NOMO-1 treated with dmso at 0.1 percent for 144 hours (cell line): ENCODE data around the gene AMBP.
"Not testable (repeated sequence)": the region's sequence is repeated elsewhere in the genome, so short reads cannot be mapped to it uniquely, and the experiment has no call there.

Experiments used
- DNase-seq: peaks from one replicate; lab custom pipeline; 2025; ENCODE audit not compliant: unreplicated experiment; lab: John Stamatoyannopoulos, UW

AMBP gene

DNA sequence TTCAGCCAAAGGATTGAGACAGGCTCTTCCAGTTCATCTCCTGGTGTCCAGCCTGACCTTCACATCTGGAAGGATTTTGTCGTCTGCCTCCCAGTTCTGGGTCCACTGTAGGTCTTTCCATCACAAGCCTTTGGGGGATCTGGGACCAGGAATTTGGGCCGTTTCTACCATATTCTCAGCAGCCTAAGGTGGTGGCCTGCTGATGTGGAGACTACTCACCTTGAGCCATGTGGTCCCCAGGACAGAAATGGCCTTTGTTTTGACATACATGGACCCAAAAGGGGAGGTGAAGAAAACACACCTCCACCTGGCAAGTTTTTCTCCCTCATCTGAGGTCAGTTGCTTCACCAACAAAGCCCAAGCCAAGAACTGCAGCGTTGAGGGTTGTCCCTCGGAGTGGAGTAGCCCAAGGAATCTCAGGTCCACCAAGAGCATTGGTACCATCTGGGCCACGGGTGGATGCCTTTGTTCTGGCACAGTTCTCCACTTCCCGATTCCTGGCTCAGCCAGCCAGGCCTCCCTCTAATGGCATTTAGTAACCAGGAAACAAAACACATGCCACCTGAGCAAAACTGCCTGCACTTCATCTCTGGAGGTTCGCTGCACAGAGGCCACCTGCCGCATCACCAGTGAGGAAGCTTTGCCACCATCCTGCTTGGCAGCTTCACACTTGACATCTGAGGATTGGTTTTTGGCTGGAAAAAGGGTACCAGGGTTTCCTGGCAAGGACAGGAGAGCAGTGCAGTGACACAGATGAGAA is 24.7 kb downstream of the AMBP start:
- DNase-seq: no peak

DNA sequence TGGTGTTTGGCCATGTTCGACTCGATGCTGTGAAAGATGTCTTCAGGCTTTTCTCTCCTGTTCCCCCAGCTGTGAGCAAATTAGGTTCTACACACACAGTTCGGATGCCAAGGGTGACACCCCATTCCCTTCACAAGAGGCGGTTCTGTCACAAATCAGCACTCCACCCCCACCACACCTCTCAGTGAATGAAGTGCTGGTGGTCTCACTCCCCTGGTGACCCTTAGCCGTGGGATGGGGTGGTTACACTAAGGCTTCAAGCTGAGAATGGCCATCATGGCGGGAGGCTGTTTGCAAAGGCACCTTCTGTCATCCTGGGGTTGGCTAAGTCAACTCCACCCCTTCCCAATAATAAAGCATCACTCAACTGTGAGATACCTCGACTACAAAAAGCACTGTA is 26.4 kb downstream of the AMBP start:
- DNase-seq: no peak

DNA sequence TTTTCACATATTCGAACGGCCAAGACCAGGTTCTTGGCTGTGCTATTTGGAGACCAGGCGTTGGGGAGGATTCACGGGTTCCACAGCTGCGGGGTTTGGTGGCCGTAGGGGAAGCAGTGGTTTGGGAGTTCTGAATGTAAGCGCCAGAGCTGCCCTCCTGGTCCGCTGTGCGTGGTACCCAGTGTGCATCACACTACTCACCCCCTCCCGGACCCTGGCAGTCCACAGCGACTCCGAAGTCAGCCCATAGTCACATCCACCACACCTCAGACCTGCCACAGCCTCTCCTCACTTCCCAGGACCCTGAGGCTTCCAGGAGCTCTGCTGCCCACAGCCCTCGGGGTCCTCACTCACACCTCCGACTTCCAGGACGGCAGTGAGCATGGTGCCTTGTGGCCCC is 26.8 kb downstream of the AMBP start:
- no peak for DNase-seq

DNA sequence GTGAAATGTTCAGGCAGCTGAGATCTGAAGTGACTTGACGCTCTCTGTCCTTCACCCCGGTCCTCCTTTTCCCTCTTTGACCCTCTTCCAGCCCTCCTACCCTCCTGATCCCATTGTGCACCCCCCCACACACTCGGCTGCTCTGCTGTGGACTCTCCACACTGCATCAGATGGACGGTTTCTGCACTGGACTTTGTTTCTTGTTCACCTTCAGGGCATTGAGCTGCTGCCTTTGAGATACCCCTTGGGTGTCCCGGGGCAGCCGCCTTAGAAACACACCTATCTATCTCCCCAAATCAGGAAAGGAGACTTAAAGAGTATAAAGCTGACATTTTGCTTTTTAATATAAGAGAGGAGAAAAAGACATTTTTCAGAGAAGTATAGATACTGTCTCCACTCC is 27.5 kb downstream of the AMBP start:
- DNase-seq: no peak

DNA sequence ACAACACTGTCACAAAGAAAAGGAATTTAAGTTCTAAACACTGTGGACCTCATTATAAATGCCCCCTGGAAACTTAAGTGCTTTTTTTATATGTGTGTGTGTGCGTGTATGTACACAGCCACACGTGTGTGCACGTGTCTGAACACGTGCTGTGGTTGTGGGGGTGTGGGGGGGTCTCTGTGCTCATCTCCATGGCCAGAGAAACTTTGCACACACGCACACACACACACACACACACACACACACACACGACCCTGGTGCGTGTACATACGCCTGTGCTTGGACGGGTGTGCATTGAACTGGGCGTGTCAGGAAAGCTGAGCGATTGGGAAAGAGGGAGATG is 27.9 kb downstream of the AMBP start:
- DNase-seq: no peak

DNA sequence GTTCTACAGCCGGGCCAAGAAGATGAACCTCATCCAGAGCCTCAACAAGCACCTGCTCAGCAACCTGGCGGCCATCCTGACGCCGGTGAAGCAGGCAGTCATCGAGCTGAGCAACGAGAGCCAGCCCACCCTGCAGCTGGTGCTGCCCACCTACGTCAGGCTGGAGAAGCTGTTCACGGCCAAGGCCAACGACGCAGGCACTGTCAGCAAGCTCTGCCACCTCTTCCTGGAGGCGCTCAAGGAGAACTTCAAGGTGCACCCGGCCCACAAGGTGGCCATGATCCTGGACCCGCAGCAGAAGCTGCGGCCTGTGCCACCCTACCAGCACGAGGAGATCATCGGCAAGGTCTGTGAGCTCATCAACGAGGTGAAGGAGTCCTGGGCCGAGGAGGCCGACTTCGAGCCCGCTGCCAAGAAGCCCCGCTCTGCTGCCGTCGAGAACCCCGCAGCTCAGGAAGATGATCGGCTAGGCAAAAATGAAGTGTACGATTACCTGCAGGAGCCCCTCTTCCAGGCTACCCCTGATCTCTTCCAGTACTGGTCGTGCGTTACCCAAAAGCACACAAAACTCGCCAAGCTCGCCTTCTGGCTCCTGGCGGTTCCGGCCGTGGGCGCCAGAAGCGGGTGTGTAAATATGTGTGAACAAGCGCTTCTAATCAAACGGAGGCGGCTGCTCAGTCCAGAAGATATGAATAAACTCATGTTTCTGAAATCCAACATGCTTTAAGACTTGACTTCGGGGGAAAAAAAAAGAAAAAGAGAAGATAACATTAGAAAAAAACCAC is 28.5 kb downstream of the AMBP start:
- no peak for DNase-seq

DNA sequence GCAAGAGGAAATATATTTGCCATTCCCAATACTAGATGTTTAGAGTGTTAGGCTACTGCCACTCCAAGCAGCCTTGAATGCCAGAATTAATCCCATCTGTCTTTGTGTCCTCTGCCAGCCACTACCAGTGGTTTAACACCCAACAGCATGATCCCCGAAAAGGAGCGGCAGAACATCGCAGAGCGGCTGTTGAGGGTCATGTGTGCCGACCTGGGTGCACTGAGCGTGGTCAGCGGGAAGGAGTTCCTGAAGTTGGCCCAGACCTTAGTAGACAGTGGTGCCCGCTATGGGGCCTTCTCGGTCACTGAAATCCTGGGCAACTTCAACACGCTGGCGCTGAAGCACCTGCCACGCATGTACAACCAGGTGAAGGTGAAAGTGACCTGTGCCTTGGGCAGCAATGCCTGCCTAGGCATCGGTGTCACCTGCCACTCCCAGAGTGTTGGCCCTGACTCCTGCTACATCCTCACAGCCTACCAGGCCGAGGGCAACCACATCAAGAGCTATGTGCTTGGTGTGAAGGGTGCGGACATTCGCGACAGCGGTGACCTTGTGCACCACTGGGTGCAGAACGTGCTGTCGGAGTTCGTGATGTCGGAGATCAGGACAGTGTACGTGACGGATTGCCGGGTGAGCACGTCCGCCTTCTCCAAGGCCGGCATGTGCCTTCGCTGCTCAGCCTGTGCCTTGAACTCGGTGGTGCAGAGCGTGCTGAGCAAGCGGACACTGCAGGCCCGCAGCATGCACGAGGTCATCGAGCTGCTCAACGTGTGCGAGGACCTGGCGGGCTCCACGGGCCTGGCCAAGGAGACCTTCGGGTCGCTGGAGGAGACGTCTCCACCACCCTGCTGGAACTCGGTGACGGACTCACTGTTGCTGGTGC is 29.3 kb downstream of the AMBP start:
- no peak for DNase-seq

DNA sequence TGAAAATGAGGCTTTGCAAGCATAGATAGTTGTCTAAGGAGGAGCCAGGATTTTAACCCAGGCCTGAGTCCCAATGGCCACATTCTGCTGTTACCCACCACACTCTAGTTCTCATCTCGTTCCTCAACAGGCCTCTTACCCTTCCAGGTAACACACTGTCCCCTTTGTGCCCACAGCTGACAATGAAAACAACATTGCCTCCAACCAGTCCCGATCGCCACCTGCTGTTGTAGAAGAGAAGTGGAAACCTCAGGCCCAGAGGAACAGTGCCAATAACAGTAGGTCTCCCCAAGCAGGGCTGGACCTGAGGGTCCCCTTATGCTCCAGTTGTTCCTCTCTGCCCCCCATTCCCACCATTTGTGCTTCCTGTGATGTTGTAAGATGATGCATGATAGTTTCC is 30.4 kb downstream of the AMBP start:
- DNase-seq: no peak

DNA sequence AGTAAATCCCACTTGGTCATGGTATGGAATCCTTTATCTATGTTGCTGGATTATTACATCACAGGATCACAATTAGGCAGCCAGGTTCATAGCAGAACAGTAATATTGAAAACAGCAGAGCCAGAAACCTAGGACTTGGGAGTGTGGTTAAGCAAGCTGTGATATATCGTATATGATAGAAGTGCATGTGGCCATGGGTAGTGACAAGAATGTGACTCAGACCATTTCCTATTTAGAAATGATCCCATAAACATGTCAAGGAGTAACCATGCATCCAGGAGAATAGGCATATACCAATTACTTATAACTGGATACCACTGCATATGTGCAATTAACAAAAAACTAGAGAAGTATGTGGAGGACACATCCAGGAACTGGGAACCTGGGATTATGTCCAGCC is 31.2 kb downstream of the AMBP start:
- no peak for DNase-seq

DNA sequence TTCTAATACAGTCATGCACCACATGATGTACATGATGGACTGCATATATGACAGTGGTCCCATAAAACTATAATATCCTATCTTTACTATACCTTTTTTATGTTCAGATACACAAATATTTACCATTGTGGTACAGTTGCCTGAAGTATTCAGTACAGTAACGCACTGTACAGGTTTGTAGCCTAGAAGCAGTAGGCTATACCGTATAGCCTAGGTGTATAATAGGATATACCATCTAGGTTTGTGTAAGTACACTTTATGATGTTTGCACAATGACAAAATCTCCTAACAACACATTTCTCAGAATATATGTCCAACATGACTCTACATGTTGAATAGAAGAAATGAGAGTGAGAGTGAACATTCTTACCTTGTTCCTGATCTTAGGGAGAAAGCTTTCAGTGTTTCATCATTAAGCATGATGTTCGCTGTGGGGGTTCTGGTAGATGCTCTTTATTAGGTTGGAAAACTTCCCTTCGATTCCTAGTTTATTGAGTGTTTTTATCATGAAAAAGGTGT is 31.8 kb downstream of the AMBP start:
- DNase-seq: no peak

DNA sequence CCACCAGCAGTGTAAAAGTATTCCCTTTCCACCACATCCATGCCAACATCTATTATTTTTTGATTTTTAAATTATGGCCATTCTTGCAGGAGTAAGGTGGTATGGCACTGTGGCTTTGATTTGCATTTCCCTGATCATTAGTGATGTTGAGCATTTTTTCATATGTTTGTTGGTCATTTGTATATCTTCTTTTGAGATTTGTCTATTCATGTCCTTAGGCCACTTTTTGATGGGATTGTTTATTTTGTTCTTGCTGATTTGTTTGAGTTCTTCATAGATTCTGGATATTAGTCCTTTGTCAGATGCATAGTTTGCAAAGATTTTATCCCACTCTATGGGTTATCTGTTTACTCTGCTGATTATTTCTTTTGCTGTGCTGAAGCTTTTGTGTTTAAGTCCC is 34.4 kb downstream of the AMBP start:
- DNase-seq: not testable (repeated sequence)

DNA sequence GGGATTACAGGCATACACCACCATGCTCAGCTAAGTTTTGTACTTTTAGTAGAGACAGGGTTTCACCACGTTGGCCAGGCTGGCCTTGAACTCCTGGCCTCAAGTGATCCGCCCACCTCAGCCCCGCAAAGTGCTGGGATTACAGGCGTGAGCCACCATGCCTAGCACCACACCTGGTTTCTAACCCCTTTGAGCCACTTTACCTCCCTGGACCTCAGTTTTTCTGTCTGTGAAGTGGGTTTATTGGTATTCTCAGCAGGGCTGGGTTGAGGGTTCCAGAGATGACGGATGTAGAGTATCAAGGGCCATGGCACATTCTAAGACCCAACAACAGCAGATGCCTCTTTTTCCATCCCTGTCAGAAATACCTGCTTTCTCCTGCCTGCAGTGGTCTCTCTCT is 38.6 kb downstream of the AMBP start:
- DNase-seq: no peak

DNA sequence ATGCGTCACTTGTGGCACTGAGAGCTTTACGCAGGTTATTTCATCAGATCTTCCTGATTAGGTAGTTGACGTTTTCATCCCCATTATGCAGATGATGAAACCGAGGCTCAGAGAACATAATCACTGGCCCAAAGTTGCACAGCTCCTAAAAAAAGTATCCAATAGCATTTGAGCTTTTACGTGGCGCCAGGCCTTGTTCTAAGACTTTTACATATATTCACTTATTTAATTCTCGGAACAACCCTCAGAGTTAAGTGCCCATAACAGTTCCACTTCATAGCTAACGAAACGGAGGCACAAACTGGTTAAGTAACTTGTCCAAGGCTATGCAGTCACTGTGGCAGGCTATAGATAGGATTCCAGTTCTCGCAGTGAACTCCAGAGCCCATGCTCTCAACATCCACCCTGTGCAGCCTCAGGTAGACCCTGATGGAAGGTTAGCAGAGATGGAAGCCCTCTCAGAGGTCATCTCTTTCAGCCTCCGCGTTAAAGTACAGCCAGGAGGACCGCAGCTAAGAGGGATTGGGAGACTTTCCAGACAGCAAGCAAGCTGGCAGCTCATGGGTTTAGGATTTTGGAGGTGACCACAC is 39.3 kb downstream of the AMBP start:
- DNase-seq: no peak

DNA sequence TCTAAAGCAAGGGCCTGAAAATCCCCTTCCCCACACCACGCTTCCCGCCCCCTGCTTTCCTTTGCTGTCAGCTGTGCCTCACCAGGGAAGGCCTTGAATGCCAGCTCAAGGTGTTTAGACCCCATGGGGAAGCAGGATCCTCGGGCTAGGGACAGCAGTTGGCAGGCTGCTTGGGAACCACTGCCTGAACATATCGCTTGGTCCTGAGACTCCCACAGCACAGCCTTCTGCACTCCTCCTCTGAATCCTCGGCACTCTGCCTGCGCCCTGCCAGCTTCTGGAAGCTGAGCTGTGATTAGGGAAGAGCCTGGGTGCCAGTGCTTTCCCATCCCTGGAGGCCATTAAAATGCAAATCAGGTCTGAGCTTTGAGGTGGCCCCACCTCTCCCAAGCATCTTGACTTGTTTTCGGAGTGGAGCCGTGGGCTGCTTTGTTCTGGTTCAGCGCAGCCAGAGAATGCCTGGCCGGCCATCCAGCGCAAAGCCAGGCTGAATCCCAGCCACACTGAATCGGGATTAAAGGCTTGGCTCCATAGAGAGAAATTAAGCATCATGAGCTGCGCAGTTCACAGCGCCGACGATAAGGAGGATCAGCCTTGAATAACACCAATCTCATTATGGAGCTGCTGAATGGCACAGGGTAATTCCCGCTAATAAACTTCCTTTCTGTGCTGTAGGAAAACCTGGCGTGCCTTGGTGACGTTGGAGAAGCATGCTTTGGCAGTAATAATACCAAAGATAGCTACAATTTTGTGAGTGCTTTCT is 40.0 kb downstream of the AMBP start:
- DNase-seq: no peak

DNA sequence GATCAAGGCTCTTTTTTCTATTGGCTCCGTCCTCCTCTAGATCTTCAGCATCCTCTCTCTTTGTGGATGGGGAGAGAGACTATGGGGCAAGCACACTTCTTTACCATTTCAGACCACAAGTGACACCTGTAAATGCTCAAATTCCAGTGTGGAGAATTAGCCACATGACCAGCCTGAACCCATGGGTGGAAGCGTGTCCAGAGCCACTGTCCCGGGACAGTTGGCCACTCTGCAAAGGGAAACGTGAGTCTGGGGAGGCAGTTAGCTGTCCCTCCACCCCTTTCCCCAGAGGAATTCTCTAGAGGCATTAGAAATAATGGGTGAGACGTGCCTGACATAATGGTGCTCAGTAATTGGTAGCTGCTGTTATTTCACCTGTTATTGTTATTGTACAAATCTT is 40.9 kb downstream of the AMBP start:
- no peak for DNase-seq

DNA sequence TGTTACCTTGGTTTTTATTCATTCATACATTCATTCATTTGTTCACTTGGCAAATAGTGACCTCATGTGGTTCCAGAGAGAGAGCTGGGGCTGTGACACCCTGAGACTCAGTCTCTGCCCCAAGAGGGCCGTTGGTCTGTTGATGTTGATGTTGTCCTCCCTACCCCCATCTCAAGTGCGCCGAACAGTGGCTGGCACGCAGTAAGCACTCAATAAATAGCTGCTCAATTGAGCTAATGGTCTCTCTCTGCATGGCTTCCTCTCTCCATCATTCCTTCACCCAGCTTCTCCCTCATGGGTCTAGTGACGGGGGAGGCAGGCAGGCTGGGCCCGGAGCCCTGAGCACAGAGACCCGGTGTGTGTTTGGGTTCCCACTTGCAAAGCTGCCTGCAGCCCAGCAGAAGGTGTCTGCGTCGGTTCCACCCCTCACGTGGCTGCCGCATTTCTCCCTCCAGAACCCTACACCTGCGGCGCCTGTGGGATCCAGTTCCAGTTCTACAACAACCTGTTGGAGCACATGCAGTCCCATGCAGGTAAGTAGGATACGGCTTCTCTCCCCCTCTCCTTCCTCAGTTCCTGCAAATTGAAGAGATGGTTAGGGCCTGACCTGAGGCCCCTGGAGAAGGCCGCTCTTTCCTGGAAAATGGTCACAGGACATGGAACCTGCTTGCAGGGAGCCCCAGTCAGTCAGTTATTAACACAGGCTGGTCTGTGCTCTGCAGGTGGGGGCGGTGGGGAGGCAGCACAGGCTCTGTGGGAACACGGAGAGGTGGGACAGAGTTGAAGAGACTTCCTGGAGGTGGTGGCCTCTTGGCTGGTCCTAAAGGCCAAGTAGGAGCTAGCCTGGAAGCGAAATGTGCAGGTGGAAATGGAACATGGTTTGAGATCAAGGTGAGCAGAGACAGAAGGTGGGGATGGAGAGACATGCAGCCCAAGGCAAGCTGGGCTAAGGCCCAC is 42.0 kb downstream of the AMBP start:
- DNase-seq: no peak

DNA sequence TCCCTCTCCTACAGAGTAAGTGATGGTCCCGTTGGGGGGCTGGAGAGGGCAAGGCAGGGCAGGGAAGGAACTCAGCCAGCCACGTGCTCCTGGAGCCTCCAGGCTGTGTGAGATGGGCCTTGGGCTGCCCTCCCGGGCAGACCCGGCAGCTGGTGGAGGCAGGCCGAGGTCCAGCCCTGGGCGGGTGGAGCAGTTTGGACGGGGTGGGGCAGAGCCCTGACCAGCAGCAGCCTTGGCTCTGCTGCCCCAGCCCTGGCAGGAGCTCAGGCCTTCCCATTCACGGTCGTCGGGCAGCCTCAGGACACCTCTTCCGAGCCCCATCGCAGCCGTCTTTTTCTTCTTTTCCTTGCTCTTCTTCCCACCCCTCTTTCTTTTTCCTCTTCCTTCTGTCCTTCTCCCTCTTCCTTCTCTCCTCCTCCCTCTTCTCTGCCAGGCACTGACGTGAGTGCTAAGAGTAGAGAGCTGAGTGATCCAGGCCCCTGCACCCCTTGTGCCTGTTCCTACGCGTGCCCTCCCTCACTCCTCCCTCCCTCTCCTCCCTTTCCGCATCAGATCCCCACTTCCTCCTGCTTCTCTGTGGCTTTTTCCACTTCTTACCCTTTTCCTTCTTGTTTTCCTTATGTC is 42.8 kb downstream of the AMBP start:
- DNase-seq: no peak

DNA sequence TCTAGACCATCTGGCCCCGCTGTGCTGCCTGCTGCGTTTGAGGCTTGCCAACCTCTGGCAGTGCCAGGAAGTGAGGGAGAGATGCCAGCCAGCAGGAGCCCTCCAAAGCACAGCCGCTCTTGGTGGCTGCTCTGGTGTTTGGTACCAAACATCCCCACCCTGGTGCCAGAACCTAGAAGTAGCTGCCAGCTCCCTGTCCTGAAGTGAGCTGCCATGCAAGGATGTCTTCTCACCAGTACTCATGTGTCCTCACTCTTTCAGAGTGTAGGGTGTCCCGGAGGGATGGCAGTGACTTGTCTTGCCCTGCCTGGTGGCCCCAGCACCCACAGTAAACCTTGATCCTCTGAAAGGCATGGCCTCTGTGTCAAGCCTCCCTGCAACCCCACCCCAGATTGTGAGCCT is 43.4 kb downstream of the AMBP start:
- no peak for DNase-seq

DNA sequence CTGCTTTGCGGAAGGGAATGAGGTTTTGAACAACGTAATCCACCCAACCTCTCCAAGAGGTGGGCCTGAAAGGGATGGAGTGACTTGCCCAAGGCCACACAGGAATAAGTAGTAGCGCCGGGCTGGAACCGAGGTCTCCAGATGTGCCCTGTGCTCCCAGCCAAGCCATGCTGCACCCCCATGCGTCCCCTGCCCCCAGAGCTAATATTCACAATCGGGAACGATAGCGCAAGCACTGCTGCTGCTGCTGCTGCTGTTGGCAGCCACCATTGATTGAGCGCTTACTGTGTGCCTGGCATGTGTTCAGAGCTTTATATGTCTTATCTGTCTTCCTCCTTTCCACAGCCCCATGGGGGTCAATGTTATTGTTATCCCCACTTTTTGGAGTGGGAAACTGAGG is 43.9 kb downstream of the AMBP start:
- no peak for DNase-seq
